ENCODE data around the gene SEC14L1. TPM values are rescaled to one million over a fixed set of nuclear protein-coding genes. Genes with fewer than 3 reads are reported as not detected.

SEC14L1 gene
- total RNA-seq, 1 donor from 2014 or later = 40.5 TPM

DNA sequence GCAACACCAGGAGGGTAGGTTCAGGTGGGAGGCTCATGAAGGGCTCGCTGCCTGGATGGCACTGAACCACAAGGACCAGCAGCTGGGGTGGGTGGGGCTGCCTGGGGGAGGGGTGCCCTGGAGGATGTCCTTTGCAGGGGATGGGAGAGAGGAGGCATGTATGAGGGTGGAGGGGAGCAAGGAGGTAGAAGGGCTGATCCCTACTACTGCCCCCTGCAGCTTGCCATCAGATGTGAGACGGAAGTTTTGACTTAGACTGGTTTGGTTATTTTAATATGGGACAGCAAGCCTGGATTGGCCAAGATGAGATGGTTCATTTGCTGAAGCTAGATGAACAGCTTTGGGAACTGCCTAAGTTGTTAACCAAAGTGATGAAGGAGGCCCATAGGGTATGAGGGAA, 115.9 kb downstream of the SEC14L1 start:
- TF ChIP-seq POLR2AphosphoS5 (IDR thresholded peaks at IDR 0.05; ENCODE audit: insufficient read depth in 1 of 2, low read depth in 1 of 2) = no peak
- TF ChIP-seq CTCF (IDR thresholded peaks at IDR 0.05) = no peak
- TF ChIP-seq POLR2A (IDR thresholded peaks at IDR 0.05) = no peak
- Histone ChIP-seq H3K4me3 (no peak overlapping the region), H3K27me3 (no peaks in the 10 kb centered on the region), H3K9me3 (no peaks in the 10 kb centered on the region), H3K4me1 (peaks cover 11% of the 10 kb centered on the region), H3K27ac (no peak overlapping the region), H3K36me3 (no peaks in the 10 kb centered on the region)
- intact Hi-C loops (cut with DNase I) = no loop called here
- DNase-seq (ENCODE audit: extremely low spot score in 2 of 2) = peak in 1 of 2 donors; percentile 87

DNA sequence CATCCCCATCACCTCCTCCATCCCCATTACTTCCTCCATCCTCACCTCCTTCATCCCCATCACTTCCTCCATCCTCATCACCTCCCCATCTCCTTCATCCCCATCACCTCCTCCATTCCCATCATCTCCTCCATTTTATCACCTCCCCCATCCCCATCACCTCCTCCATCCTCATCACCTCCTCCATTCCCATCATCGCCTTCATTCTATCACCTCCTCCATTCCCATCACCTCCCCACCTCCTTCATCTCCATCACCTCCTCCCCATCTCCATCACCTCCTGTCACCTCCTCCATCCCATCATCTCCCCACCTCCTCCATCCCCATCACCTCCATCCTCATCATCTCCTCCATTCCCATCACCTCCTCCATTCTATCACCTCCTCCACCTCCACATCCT, 116.4 kb downstream of the SEC14L1 start:
- Histone ChIP-seq H3K36me3 (no peaks in the 10 kb centered on the region), H3K4me1 (peaks cover 11% of the 10 kb centered on the region), H3K9me3 (no peaks in the 10 kb centered on the region), H3K4me3 (no peak overlapping the region), H3K27me3 (no peaks in the 10 kb centered on the region), H3K27ac (no peak overlapping the region)
- no peak for TF ChIP-seq POLR2A (IDR thresholded peaks at IDR 0.05)
- TF ChIP-seq POLR2AphosphoS5 (IDR thresholded peaks at IDR 0.05; ENCODE audit: insufficient read depth in 1 of 2, low read depth in 1 of 2) = no peak
- TF ChIP-seq CTCF (IDR thresholded peaks at IDR 0.05) = no peak
- DNase-seq (ENCODE audit: extremely low spot score in 2 of 2) = no peak
- intact Hi-C loops (cut with DNase I) = no loop called here

GRCh38 chr17:77257596-77258458, 117.1 kb downstream of the SEC14L1 start:
- peak in 1 of 2 donors; percentile 87 for DNase-seq (ENCODE audit: extremely low spot score in 2 of 2)
- intact Hi-C loops (cut with DNase I) = no loop called here
- H3K9me3 ChIP-seq = no peaks in the 10 kb centered on the region
- H3K27me3 ChIP-seq = no peaks in the 10 kb centered on the region
- no peak for TF ChIP-seq POLR2AphosphoS5 (IDR thresholded peaks at IDR 0.05; ENCODE audit: insufficient read depth in 1 of 2, low read depth in 1 of 2)
- no peak for TF ChIP-seq CTCF (IDR thresholded peaks at IDR 0.05)
- peaks cover 11% of the 10 kb centered on the region for H3K4me1 ChIP-seq
- no peak overlapping the region for H3K27ac ChIP-seq
- no peaks in the 10 kb centered on the region for H3K36me3 ChIP-seq
- H3K4me3 ChIP-seq = no peak overlapping the region

- intact Hi-C loops (cut with DNase I) = no loop called here
- H3K4me1 ChIP-seq = peaks cover 11% of the 10 kb centered on the region
- no peak overlapping the region for H3K27ac ChIP-seq
- H3K27me3 ChIP-seq = no peaks in the 10 kb centered on the region
- H3K4me3 ChIP-seq = no peak overlapping the region
- TF ChIP-seq POLR2A (IDR thresholded peaks at IDR 0.05) (no peak), CTCF (IDR thresholded peaks at IDR 0.05) (no peak), POLR2AphosphoS5 (IDR thresholded peaks at IDR 0.05; ENCODE audit: insufficient read depth in 1 of 2, low read depth in 1 of 2) (no peak)
- no peak for DNase-seq (ENCODE audit: extremely low spot score in 2 of 2)
- H3K9me3 ChIP-seq = no peaks in the 10 kb centered on the region
- no peaks in the 10 kb centered on the region for H3K36me3 ChIP-seq
Observed at GRCh38 chr17:77258638-77259037, 117.9 kb downstream of the SEC14L1 start.

GRCh38 chr17:77264617-77265230, 124.0 kb downstream of the SEC14L1 start:
- no peak overlapping the region for H3K4me3 ChIP-seq
- H3K4me1 ChIP-seq = no peaks in the 10 kb centered on the region
- no peak overlapping the region for H3K27ac ChIP-seq
- no peaks in the 10 kb centered on the region for H3K9me3 ChIP-seq
- no peaks in the 10 kb centered on the region for H3K36me3 ChIP-seq
- H3K27me3 ChIP-seq = no peaks in the 10 kb centered on the region
- TF ChIP-seq CTCF (IDR thresholded peaks at IDR 0.05) = no peak
- TF ChIP-seq POLR2AphosphoS5 (IDR thresholded peaks at IDR 0.05; ENCODE audit: insufficient read depth in 1 of 2, low read depth in 1 of 2) = no peak
- no peak for TF ChIP-seq POLR2A (IDR thresholded peaks at IDR 0.05)
- intact Hi-C loops (cut with DNase I) = no loop called here
- DNase-seq (ENCODE audit: extremely low spot score in 2 of 2) = no peak
